ENCODE data around the gene PHKA1.
"Not testable (repeated sequence)": the region's sequence is repeated elsewhere in the genome, so short reads cannot be mapped to it uniquely, and the experiment has no call there.

Gene PHKA1

GRCh38 chrX:72604705-72605104 is 109.4 kb downstream of the PHKA1 start:
- no peak overlapping the region for H3K27ac ChIP-seq
- no peaks in the 10 kb centered on the region for H3K9me3 ChIP-seq (replicated peaks in 1 of 11)
- H3K27me3 ChIP-seq = peaks cover 87 to 100% (median 98%) of the 10 kb centered on the region in 11 experiments
- H3K36me3 ChIP-seq = no peaks in the 10 kb centered on the region
- TF ChIP-seq Cebpa-rat (IDR thresholded peaks at IDR 0.05) = no peak
- no peak overlapping the region for H3K4me2 ChIP-seq
- no peak overlapping the region for H3K9ac ChIP-seq
- no peak overlapping the region for H3K4me3 ChIP-seq
- H3K4me1 ChIP-seq = no peaks in the 10 kb centered on the region
- no peaks in the 10 kb centered on the region for H4K20me1 ChIP-seq

GRCh38 chrX:72604112-72604511 is 110.0 kb downstream of the PHKA1 start:
- Histone ChIP-seq H3K9me3 (replicated peaks in 1 of 11) (no peaks in the 10 kb centered on the region), H3K4me2 (no peak overlapping the region), H4K20me1 (no peaks in the 10 kb centered on the region), H3K27ac (no peak overlapping the region), H3K4me1 (no peaks in the 10 kb centered on the region), H3K36me3 (no peaks in the 10 kb centered on the region), H3K27me3 (peaks cover 81 to 100% (median 98%) of the 10 kb centered on the region in 11 experiments), H3K9ac (no peak overlapping the region), H3K4me3 (no peak overlapping the region)
- no peak for TF ChIP-seq Cebpa-rat (IDR thresholded peaks at IDR 0.05)

GRCh38 chrX:72591038-72591437 is 123.1 kb downstream of the PHKA1 start:
- H3K9me3 ChIP-seq (replicated peaks in 1 of 11) = peaks cover 0 to 12% (median 6%) of the 10 kb centered on the region in 11 experiments; a peak in 14 of 22 replicates
- H3K27me3 ChIP-seq = peaks cover 22 to 70% (median 56%) of the 10 kb centered on the region in 11 experiments; a peak in 21 of 22 replicates
- not testable (repeated sequence) for H3K4me1 ChIP-seq, H3K4me3 ChIP-seq, H4K20me1 ChIP-seq, H3K9ac ChIP-seq, H3K27ac ChIP-seq, H3K36me3 ChIP-seq, H3K4me2 ChIP-seq

- H3K27me3 ChIP-seq = peaks cover 45 to 91% (median 79%) of the 10 kb centered on the region in 11 experiments
- H3K4me2 ChIP-seq = no peak overlapping the region
- no peak overlapping the region for H3K9ac ChIP-seq
- 0 out of 20 replicates have a peak, but pooled peaks cover 0 to 4% (median 0%) of the 10 kb centered on the region in 10 experiments for H3K4me1 ChIP-seq
- TF ChIP-seq Cebpa-rat (IDR thresholded peaks at IDR 0.05) = no peak
- H3K36me3 ChIP-seq = no peaks in the 10 kb centered on the region
- no peak overlapping the region for H3K4me3 ChIP-seq
- no peak overlapping the region for H3K27ac ChIP-seq
- no peaks in the 10 kb centered on the region; a peak in 1 of 22 replicates for H4K20me1 ChIP-seq
- peaks cover 0 to 19% (median 13%) of the 10 kb centered on the region in 11 experiments; a peak in 16 of 22 replicates for H3K9me3 ChIP-seq (replicated peaks in 1 of 11)
Measured at GRCh38 chrX:72584163-72584562, 129.9 kb downstream of the PHKA1 start.

DNA sequence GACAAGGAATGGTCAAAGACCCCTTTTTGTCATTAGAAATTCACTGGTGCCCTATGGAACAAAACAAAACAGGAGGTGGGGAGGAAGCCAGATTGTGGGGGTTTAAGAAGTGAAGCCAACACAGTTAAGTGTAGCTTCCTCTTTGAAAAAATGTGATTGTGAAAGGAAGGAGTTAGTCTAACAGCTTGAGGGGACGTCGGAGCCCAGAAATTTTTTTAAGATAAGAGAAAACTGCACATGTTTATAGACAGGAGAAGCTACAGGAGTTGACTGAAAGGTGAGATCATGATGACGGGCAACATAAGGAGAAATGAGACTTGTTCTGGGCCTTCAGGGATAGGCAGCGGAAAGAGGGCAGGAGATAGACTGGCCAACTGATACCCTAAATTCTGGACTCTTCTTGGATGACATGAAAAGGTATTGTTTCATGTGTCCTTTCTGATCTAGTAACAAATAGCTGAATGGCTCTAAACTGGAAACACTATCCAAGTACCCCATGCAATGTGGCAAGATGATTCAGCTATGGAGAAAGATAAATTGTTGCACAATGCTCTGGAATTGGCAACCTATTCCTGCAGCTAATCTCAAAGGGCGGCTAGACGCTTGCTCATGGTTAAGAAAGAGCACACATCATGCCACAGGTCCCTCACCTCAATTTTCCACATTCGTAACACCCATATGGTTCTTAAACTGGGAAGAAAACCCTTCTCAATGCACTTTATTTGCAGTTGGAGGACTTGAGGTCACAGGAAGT is 137.8 kb downstream of the PHKA1 start:
- no peak overlapping the region for H3K9ac ChIP-seq
- TF ChIP-seq Cebpa-rat (IDR thresholded peaks at IDR 0.05) = peak in 1 of 11 experiments; percentile 36; a peak in 1 of 22 replicates
- H3K4me1 ChIP-seq = peaks cover 0 to 10% (median 5%) of the 10 kb centered on the region in 10 experiments; a peak in 7 of 20 replicates
- H3K4me2 ChIP-seq = no peak overlapping the region
- no peaks in the 10 kb centered on the region for H3K9me3 ChIP-seq (replicated peaks in 1 of 11)
- H3K27me3 ChIP-seq = peaks cover 59 to 93% (median 90%) of the 10 kb centered on the region in 11 experiments
- no peak overlapping the region for H3K27ac ChIP-seq
- H3K4me3 ChIP-seq = no peak overlapping the region
- H3K36me3 ChIP-seq = no peaks in the 10 kb centered on the region
- no peaks in the 10 kb centered on the region for H4K20me1 ChIP-seq

- H4K20me1 ChIP-seq = no peaks in the 10 kb centered on the region; a peak in 2 of 22 replicates
- no peaks in the 10 kb centered on the region for H3K9me3 ChIP-seq (replicated peaks in 1 of 11)
- peaks cover 0 to 7% (median 5%) of the 10 kb centered on the region in 10 experiments; a peak in 7 of 20 replicates for H3K4me1 ChIP-seq
- TF ChIP-seq Cebpa-rat (IDR thresholded peaks at IDR 0.05) = no peak
- H3K9ac ChIP-seq = peak overlapping the region; percentile 75 to 92 (median 83); a peak in 20 of 22 replicates
- peaks cover 0 to 21% (median 14%) of the 10 kb centered on the region in 11 experiments; a peak in 16 of 22 replicates for H3K36me3 ChIP-seq
- H3K4me3 ChIP-seq = peak overlapping the region; percentile 59 to 78 (median 71)
- peak overlapping the region in 9 of 11 experiments; percentile 3 to 45 (median 26); a peak in 6 of 22 replicates for H3K4me2 ChIP-seq
- H3K27me3 ChIP-seq = peaks cover 64 to 100% (median 87%) of the 10 kb centered on the region in 11 experiments
- H3K27ac ChIP-seq = peak overlapping the region in 8 of 11 experiments; percentile 75 to 90 (median 80); a peak in 15 of 22 replicates
Measured at GRCh38 chrX:72573158-72573511, 141.0 kb downstream of the PHKA1 start.

- H3K4me2 ChIP-seq = peak within 1 kb of the TSS; percentile 55 to 76 (median 67)
- peaks cover 64 to 100% (median 91%) of the 10 kb centered on the region in 11 experiments for H3K27me3 ChIP-seq
- H3K4me1 ChIP-seq = peaks cover 0 to 7% (median 5%) of the 10 kb centered on the region in 10 experiments; a peak in 7 of 20 replicates
- H3K27ac ChIP-seq = peak within 1 kb of the TSS; percentile 56 to 90 (median 80); a peak in 21 of 22 replicates
- no peak for TF ChIP-seq Cebpa-rat (IDR thresholded peaks at IDR 0.05)
- no peaks in the 10 kb centered on the region; a peak in 2 of 22 replicates for H4K20me1 ChIP-seq
- peak within 1 kb of the TSS; percentile 75 to 92 (median 83) for H3K9ac ChIP-seq
- H3K4me3 ChIP-seq = peak within 1 kb of the TSS; percentile 59 to 78 (median 71)
- peaks cover 6 to 27% (median 20%) of the 10 kb centered on the region in 11 experiments; a peak in 19 of 22 replicates for H3K36me3 ChIP-seq
- no peaks in the 10 kb centered on the region for H3K9me3 ChIP-seq (replicated peaks in 1 of 11)
Measured at GRCh38 chrX:72572248-72573157, 141.6 kb downstream of the PHKA1 start, which contains the start of gene HDAC8. Gene HDAC8 (minus strand): TSS chrX:72572843. CDS start chrX:72572761, 82 bp downstream.

- Histone ChIP-seq H3K27ac (no peak overlapping the region), H3K9ac (no peak overlapping the region), H3K4me3 (no peak overlapping the region), H3K27me3 (peaks cover 61 to 100% (median 91%) of the 10 kb centered on the region in 11 experiments), H3K9me3 (replicated peaks in 1 of 11) (no peaks in the 10 kb centered on the region), H3K4me1 (peaks cover 0 to 7% (median 5%) of the 10 kb centered on the region in 10 experiments; a peak in 7 of 20 replicates), H3K4me2 (no peak overlapping the region), H3K36me3 (peaks cover 27 to 54% (median 46%) of the 10 kb centered on the region in 11 experiments; a peak in 21 of 22 replicates), H4K20me1 (no peaks in the 10 kb centered on the region; a peak in 3 of 22 replicates)
- TF ChIP-seq Cebpa-rat (IDR thresholded peaks at IDR 0.05) = no peak
Measured at GRCh38 chrX:72569786-72570185, 144.3 kb downstream of the PHKA1 start.

Measured in BLaER1 treated with 17β-estradiol and CSF1 and Interleukin-3, amounts not matched to agents 10 nM and 100 nM (cell line).